HG03378 (cell line): ENCODE results near the gene SBSN.

Experiments used
- ATAC-seq: cut with Tn5 transposase; IDR thresholded peaks from one replicate; pipeline ENCODE4 v1.9.1; 2021; ENCODE audit warnings: mild to moderate bottlenecking, moderate library complexity; ENCODE audit not compliant: unreplicated experiment

The SBSN gene

GRCh38 chr19:35533822-35534392 lies 5.8 kb upstream of the SBSN start:
- ATAC-seq: no peak

GRCh38 chr19:35533201-35533821 lies 5.2 kb upstream of the SBSN start, which contains the start of gene GAPDHS:
TSS of gene GAPDHS (plus strand) at chr19:35533456. CDS start at chr19:35533528, 72 bp downstream.
- no peak for ATAC-seq

- no peak for ATAC-seq
Observed at GRCh38 chr19:35531291-35531690, 3.2 kb upstream of the SBSN start.

- ATAC-seq: no peak
Observed at GRCh38 chr19:35529241-35530218, 1.4 kb upstream of the SBSN start.

GRCh38 chr19:35525873-35526272 lies 2.2 kb downstream of the SBSN start:
- ATAC-seq: no peak

- no peak for ATAC-seq
Observed at GRCh38 chr19:35524181-35524837, 3.8 kb downstream of the SBSN start.

- ATAC-seq: no peak
Observed at GRCh38 chr19:35522745-35523327, 5.3 kb downstream of the SBSN start.

GRCh38 chr19:35521124-35521743 lies 6.9 kb downstream of the SBSN start:
- ATAC-seq: no peak

GRCh38 chr19:35519291-35519690 lies 8.8 kb downstream of the SBSN start:
- ATAC-seq: no peak

GRCh38 chr19:35518313-35518712 lies 9.8 kb downstream of the SBSN start:
- no peak for ATAC-seq

GRCh38 chr19:35517342-35517741 lies 10.8 kb downstream of the SBSN start:
- ATAC-seq: no peak

GRCh38 chr19:35516310-35516709 lies 11.8 kb downstream of the SBSN start:
- no peak for ATAC-seq

GRCh38 chr19:35514282-35514809 lies 13.8 kb downstream of the SBSN start:
- ATAC-seq: no peak

- ATAC-seq: no peak
Observed at GRCh38 chr19:35513628-35514281, 14.4 kb downstream of the SBSN start, which contains the start of gene DMKN. TSS of gene DMKN (minus strand) at chr19:35513649. CDS start at chr19:35513475, 174 bp downstream.

- no peak for ATAC-seq
Observed at GRCh38 chr19:35512831-35513627, 15.1 kb downstream of the SBSN start.

GRCh38 chr19:35511337-35511736 lies 16.8 kb downstream of the SBSN start:
- ATAC-seq: no peak

GRCh38 chr19:35510626-35510964 lies 17.5 kb downstream of the SBSN start:
- no peak for ATAC-seq

- no peak for ATAC-seq
Observed at GRCh38 chr19:35509861-35510625, 18.1 kb downstream of the SBSN start.
